Stimulated activated CD8-positive, alpha-beta memory T cell treated with anti-CD3 and anti-CD28 coated beads, Interleukin-4, amount 100 ng/mL, for 1 hour (primary cell): ENCODE measurements around the gene POLR3A.
"Not testable (repeated sequence)": the region's sequence is repeated elsewhere in the genome, so short reads cannot be mapped to it uniquely, and the experiment has no call there.

Source experiments
- DNase-seq, 2 donors: peaks; one replicate each; pipeline ENCODE4 v3.0.0-alpha.2; 2020; ENCODE audit warnings: low read depth in 2 of 2, low spot score in 1 of 2

The POLR3A gene

DNA sequence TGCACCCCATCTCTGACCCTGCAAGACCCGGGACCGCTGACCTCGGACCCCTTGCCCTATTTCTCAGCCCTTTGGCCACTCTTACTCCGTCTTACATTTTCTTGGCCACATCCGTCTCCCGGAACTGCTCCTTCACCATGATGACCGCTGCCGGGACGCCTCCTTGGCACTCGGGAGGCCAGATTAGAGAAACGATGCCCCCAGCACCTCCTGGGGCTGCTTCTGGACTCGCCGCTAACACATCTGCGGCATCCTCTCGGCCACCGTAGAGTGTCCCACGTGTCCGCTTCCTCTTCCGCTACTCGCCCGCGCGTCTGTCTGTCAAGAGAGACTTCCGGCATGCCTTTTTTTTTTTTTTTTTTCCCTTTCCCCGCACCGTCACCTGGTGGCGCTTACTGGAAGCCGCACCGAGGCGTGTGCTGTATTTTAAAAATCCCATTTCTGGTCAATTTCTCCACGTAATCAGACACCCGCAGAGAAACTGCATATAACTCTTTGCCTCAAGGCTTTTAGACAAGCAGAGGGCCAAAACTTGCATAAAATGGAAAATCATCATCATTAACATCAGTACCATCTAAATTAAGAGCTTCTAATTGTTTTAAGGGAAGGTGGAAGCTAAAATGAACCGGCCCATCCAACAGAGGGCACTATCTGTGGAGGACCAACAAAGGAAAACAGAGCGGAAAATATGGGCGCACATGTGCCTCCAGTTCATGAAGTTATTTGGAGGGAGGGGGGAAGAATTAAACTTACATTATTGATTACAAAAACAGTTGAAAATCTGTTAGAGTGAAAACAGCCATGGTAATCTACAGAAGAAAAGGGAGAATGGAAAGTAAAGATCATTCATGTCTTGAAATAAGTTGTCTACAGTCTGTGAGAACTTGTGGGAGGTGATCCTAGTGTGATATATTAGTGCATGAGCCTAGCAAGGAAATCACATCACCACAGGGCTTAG, at the start of gene POLR3A:
POLR3A (minus strand) TSS at position 247 of the 958 bp plus-strand sequence; CDS start at position 139, 108 bp downstream.
- peak; percentile 79 to 82 for DNase-seq

- no peak for DNase-seq
These were observed 49.4 kb upstream of the POLR3A start for GRCh38 chr10:78078539-78079330.

DNA sequence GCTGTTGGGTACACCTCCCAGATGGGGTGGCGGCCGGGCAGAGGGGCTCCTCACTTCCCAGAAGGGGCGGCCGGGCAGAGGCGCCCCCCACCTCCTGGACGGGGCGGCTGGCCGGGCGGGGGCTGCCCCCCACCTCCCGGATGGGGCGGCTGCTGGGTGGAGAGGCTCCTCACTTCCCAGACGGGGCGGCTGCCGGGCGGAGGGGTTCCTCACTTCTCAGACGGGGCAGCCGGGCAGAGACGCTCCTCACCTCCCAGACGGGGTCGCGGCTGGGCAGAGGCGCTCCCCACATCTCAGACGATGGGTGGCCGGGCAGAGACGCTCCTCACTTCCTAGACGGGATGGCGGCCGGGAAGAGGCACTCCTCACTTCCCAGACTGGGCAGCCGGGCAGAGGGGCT, 46.5 kb upstream of the POLR3A start:
- DNase-seq, result not testable (repeated sequence)

DNA sequence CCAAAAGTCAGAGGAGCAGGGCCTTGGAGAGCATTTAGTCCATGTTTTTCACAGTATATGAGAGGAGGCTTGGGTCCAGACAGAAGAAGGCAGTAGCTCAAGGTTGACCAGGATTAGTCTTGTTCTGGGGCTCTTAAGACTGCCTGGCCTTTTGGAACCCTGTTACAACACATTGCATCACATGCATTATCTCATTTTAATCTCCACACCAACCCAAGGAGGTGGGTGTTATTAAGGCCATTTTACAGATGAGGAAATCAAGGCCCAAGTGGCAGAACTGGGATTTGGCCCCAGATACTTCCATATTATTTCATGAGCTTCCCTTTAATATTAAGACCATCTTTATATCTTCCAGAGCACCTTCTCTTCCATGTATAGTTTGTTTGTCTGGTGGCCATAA, 43.2 kb upstream of the POLR3A start:
- DNase-seq, result no peak

DNA sequence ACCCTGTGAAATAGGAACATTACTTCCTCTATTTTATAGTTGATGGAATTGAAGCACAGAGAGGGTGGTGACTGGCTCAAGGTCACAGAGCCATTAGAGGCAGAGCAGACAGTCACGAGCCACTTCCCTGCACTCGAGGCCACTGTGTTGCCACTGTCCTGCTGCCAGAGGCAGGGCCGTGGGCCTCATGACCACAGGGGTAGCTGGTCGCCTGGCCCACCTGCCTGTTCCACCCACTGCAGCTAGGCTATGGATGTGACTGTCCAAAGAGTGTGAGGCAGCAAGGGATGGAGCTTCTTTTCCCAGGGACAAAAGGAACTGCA, 42.5 kb upstream of the POLR3A start:
- no peak for DNase-seq

DNA sequence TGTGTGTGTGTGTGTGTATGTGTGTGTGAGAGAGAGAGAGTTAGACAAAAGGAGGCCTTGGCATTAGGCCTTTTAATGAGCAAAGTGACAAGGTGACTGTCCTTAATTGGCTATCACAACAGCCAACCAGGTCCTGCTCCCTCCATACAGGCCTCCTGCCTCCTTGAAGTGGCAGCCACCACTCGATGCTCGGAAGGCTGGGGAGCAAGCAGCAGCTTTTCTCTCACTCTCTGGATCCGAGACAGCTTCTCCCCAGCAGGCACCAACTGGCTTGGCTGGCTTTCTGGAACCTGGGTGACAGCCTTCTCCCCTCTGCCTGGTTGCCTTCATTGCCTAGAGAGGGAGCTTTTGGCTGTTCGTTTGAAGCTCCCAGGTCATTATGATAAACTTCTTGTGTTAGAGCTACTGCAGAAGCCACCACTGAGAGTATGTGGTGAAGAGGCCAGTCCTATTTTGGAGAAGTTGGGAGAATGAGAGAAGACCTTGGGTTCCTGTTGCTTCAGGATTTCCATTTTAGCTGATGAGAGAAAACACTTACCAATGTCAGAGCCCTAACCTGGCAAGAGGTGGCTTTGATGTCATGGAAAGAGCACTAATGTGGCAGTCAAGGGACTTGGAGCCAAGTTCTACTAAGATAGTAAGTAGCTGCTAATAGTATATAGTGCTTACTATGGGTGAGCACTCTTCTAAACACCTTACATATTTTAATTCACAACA, 42.0 kb upstream of the POLR3A start:
- no peak for DNase-seq

DNA sequence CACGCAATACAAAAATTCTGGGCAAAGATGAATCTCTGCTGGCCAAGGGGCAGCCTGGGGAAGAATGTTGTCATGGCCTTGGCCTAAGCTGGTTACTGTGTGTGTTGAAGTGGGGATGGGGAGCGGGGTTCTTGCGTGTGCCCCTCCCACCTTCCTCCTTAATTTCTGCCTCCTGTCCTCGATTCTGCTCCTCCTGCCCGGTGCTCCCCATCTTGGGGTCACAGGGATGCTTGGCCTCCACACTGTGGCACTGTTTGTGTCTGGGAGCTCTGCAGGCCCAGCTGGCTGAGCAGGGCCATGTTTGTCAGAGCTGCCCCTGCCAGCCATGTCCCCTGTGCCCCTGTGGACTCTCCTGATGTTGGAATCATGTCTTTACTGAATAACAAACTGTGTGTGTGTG, 41.4 kb upstream of the POLR3A start:
- DNase-seq, result no peak

GRCh38 chr10:78070064-78070463, 40.7 kb upstream of the POLR3A start:
- not testable (repeated sequence) for DNase-seq

GRCh38 chr10:78069151-78069550, 39.8 kb upstream of the POLR3A start:
- DNase-seq, result no peak

GRCh38 chr10:78066728-78067430, 37.6 kb upstream of the POLR3A start:
- DNase-seq, result no peak

DNA sequence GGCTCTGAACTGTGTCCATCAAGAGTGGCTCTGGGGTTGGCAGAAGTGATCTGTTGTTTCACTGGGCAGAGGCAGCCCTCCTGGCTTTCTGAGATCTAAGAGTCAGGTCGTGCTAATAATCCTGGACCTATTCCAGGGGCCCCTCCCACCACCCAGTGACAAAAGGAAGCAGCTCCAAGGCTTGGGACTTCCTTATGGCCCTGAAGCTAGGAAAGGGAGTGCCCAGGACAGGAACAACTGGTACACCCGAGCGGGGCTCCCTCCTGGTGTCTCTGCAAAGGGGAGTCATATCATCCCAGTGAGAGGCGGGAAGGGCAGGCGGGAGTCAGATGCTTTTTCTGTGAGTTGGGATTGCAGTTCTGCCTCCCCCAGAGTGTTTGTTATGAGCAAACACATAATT, 36.7 kb upstream of the POLR3A start:
- DNase-seq, result no peak

GRCh38 chr10:78065611-78066010, 36.3 kb upstream of the POLR3A start:
- no peak for DNase-seq

GRCh38 chr10:78064919-78065318, 35.6 kb upstream of the POLR3A start:
- DNase-seq, result not testable (repeated sequence)

GRCh38 chr10:78063236-78063635, 33.9 kb upstream of the POLR3A start:
- DNase-seq, result no peak

DNA sequence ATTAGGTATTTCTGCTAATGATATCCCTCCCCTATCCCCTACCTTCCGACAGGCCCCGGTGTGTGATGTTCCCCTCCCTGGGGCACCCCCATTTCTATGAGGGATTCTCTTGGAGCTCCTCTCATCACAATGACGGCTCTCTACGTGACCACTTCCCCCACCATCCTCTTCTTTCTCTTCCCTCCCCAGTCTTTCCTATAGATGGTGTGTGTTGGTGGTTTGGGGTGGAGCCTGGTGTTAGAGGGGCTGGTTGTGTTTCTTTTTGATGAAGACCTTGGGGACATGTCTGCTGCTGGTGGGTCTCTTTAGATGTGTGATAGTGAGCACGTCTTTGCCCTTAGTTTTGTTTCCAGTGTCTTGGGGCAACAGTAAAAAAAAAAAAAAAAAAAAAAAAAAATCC, 33.0 kb upstream of the POLR3A start:
- DNase-seq, result no peak

DNA sequence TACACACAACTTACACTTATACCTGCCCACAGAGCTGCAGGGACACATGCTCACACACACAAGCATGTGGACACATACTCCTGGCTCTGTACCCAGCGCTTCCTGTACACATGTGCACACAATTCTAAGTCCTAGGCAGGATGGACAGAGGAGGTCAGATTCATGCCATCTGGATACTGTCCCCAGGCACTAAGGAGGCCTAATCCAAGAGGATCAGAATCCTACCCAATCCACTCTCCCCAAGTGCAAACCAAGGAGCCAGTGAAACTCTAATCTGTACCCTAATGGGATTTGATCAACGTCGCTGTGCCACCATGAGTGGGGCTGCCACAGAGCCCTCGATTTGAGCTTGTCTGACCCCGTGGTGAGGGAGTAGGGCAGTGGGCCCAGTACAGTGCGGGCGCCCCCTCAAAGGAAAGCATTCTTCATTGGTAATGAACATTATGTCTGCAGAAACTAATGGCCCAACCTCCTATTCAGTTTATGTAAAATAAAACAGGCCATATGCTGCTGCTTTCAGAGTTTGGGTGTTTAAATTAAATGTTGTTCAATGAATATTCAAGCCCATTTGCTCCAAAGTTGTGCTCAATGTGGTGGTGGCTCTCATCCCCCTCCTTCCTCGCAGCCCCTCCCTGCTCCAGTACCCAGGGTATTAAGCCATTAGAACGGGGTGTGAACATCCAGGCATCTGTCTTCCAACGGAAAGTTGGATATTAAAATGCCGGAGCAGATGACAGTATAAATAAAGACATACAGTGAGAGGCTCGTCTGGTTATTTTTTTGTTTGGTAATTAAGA, 30.8 kb upstream of the POLR3A start:
- DNase-seq, result no peak

DNA sequence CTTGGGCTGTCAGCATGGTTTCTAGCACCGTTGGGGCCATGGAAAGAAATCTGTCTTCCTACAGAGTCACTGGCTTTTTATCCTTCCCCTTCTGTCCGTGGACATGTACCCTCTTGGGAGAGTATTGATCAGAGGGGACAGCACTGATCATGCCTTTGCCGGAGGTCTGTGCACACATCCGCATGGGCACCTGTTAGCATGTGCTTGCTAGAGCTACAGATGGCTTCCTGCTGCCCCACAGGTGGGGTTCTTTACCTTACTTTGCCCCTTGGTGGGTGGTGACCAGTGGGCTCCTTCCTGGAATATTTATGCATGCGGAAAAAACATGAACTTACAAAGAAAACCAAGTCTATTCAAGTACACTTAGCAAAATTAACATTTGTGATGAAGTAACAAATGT, 29.2 kb upstream of the POLR3A start:
- DNase-seq, result no peak

DNA sequence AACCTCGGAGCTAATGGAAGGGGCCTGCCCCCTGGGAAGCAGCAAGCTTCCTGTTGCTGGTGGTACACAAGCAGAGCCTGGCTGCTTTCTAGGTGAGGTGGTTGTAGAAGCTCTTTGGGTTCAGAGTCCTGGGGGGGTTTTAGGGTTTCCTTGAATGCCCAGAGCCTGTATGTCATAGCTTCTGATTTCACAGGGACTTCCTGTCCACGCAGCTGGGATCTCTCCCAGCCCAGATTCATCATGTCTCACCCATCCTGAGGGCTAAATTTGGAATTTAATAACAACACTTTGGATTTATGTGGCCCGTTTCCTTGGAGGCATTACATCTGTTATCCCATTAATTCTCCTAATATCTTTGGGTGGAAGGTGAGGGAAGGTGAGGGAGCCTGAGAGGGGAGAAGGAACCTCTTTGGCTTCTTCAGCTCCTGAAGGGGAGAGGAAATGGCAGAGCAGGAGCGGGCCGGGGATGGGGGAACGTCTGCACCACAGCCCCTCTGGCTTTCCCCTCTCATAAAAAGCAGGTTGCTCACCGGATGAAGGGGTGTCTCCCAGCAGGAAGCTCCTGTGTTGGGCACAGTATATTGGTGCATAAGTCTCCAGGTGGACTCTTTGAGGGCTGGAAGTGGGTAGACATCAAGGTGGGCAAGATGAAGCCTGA, 24.0 kb upstream of the POLR3A start:
- no peak for DNase-seq

DNA sequence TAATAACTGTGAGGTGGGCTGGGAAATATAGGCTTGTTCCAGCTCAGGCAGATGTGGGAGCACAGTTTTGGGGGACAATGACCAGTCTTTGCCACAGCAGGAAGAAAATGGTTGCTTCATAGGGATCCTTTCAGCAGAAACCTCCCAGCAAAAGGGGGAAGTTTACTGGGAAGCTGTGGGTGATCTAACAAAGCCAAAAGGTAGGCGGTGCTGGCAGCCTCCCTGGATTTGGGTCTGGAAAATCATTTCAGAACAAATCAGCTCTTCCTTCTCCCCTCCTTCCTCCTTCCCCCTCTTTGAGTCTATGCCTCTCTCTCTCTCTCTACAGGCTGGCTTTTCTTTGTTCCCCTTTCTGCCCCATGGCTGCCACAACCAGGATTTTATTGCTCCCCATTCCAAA, 20.5 kb upstream of the POLR3A start:
- no peak for DNase-seq
